IPS-18a (cell line): ENCODE results near the gene LYRM4.

Experiments
- H3K27ac ChIP-seq: one replicate; pipeline ENCODE4 v1.5.1; 2013; ENCODE audit warnings: low read length
- H3K27me3 ChIP-seq: one replicate; pipeline ENCODE4 v1.6.1; 2013; ENCODE audit warnings: mild to moderate bottlenecking, low read length; ENCODE audit not compliant: control insufficient read depth, insufficient read depth
- H3K36me3 ChIP-seq: one replicate; pipeline ENCODE4 v1.6.1; 2013; ENCODE audit warnings: low read depth, low read length; ENCODE audit not compliant: control insufficient read depth
- H3K4me1 ChIP-seq: one replicate; pipeline ENCODE4 v1.6.1; 2013; ENCODE audit warnings: low read depth, low read length; ENCODE audit not compliant: control insufficient read depth
- H3K4me3 ChIP-seq: one replicate; pipeline ENCODE4 v1.5.1; 2013; ENCODE audit warnings: low read length
- H3K9ac ChIP-seq: one replicate; pipeline ENCODE4 v1.6.1; 2013; ENCODE audit warnings: mild to moderate bottlenecking, low read length, moderate library complexity
- H3K9me3 ChIP-seq: one replicate; pipeline ENCODE4 v1.6.1; 2013; ENCODE audit warnings: low read depth, low read length; ENCODE audit not compliant: control insufficient read depth

LYRM4 gene

DNA sequence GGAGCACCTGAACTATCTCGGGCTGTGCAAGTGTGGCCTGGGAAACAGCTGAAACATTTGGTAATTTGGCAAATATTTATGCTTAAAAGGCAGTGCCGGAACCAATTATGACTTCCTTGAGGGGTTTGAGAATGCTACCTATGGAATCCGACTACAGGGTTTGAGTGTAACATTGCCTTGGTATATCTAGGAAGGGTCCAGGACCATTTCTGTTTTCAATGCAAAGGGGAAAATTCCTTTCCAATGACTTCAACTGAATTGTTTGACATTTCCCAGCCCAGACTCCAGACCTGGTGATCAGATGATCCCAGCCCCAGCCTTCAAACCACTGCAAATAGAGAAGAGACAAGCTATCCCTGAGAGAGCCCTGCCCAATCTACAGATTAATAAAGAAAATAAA lies 180.2 kb downstream of the LYRM4 start:
- Histone ChIP-seq H3K4me3 (no peak overlapping the region), H3K9ac (no peak overlapping the region), H3K9me3 (no peaks in the 10 kb centered on the region), H3K27me3 (peaks cover 43% of the 10 kb centered on the region), H3K27ac (no peak overlapping the region), H3K4me1 (no peaks in the 10 kb centered on the region), H3K36me3 (no peaks in the 10 kb centered on the region)

DNA sequence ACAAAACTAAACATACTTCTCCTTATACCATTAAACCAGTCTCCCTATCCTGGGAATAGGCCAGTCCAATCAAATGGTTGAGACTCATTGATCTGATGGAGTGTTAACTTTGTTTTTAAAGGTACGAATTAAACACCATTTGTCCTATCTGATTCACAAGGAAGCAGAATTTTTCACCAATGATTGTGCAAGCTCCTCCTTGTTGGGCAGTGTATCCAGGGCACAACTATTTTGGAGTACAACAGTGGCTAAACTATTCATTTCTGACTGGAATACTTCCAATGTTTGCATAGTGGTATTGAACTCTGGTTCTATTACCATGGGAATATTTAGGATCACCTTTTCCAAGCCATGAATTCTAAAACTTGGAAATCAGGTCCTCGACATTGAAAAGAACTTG lies 181.1 kb downstream of the LYRM4 start:
- no peak overlapping the region for H3K9ac ChIP-seq
- no peak overlapping the region for H3K4me3 ChIP-seq
- H3K27me3 ChIP-seq: peaks cover 34% of the 10 kb centered on the region
- no peaks in the 10 kb centered on the region for H3K4me1 ChIP-seq
- no peaks in the 10 kb centered on the region for H3K9me3 ChIP-seq
- no peak overlapping the region for H3K27ac ChIP-seq
- H3K36me3 ChIP-seq: no peaks in the 10 kb centered on the region

DNA sequence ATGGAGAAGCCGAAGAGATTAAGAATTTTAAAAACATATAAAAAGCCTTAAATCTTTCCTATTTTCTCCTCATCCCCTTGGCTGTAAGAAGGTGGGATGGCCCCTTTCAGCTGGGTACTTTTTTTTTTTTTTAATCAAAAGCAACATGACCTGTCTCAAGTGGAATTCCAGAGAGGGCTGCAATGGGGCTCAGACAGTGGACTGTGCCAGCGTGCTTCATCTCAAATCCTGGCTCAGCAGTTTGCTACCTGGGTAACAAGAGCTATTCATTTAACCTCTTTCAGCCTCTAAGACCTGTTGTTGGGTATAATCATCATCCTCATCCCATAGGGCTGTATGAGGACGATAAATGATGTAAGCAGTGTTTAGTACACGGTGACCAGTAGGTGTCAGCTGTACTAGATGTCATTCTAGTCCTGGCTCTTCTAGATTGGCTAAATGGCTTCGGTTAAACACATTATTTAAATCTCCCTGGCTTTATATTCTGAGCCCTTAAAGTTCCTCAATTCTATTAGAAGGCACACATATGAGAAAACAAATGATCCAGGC lies 182.6 kb downstream of the LYRM4 start:
- Histone ChIP-seq H3K27me3 (peaks cover 20% of the 10 kb centered on the region), H3K27ac (no peak overlapping the region), H3K4me1 (no peaks in the 10 kb centered on the region)

DNA sequence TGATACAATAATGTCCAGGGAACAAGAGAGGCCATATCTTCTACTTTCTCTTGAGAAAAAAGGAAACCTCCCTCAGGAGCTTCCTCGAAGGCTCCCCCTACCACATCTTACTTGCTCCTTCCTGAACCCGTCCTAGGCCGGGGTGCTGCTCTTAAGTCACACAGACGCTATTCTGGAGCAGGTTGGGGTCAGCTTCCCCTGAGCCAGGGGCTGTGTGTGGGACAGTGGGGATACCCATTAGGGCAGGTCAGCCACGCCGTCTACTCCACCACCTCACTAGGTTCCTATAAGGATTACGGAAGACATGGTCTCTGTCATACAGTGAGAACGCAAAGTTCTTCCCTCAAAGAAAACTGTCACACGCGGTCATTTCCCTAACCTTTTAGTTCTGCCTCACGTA lies 183.8 kb downstream of the LYRM4 start:
- Histone ChIP-seq H3K9me3 (no peaks in the 10 kb centered on the region), H3K36me3 (no peaks in the 10 kb centered on the region), H3K27ac (no peak overlapping the region), H3K9ac (no peak overlapping the region), H3K4me1 (no peaks in the 10 kb centered on the region), H3K4me3 (no peak overlapping the region), H3K27me3 (peaks cover 7% of the 10 kb centered on the region)

More for the DNA sequence above, 182.6 kb downstream of the LYRM4 start:
- Histone ChIP-seq H3K9ac (no peak overlapping the region), H3K4me3 (no peak overlapping the region), H3K36me3 (no peaks in the 10 kb centered on the region), H3K9me3 (no peaks in the 10 kb centered on the region)

DNA sequence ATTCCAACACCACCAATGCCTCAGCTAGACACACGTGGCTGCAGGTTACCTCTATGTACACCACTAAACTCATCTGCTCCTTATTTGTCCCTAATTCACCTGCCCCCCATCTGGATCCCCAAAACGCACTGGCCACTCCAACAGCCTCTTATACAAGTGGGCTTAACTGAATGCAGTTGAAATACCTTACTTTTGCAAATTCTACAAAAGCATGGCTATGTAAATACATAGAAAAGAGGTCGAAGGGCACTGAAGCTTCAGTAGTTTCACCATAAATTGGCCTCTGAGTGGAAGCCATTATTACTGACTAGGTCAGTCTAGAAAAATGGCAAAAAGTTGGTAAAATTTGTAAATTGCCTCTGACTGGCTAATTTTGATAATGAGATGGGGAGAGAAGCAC lies 186.8 kb downstream of the LYRM4 start:
- Histone ChIP-seq H3K36me3 (no peaks in the 10 kb centered on the region), H3K4me3 (no peak overlapping the region), H3K9me3 (no peaks in the 10 kb centered on the region), H3K9ac (no peak overlapping the region), H3K4me1 (no peaks in the 10 kb centered on the region), H3K27me3 (no peaks in the 10 kb centered on the region), H3K27ac (no peak overlapping the region)

DNA sequence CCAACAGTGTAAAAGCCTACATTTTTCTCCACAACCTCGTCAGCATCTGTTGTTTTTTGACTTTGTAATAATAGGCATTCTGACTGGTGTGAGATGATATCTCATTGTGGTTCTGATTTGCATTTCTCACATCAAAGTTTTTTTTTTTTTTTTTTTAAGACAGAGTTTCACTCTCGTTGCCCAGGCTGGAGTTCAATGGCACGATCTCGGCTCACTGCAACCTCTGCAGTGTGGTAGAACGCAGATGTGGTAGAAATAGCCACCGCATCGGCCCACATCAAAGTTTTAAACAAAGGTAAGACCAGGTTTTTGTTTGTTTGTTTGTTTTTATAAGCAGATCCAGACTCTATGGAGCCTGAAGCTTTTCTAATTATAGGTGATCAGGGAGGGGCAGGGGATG lies 188.3 kb downstream of the LYRM4 start:
- no peaks in the 10 kb centered on the region for H3K36me3 ChIP-seq
- no peak overlapping the region for H3K4me3 ChIP-seq
- no peak overlapping the region for H3K9ac ChIP-seq
- no peaks in the 10 kb centered on the region for H3K27me3 ChIP-seq
- H3K4me1 ChIP-seq: no peaks in the 10 kb centered on the region
- H3K9me3 ChIP-seq: no peaks in the 10 kb centered on the region
- H3K27ac ChIP-seq: no peak overlapping the region

DNA sequence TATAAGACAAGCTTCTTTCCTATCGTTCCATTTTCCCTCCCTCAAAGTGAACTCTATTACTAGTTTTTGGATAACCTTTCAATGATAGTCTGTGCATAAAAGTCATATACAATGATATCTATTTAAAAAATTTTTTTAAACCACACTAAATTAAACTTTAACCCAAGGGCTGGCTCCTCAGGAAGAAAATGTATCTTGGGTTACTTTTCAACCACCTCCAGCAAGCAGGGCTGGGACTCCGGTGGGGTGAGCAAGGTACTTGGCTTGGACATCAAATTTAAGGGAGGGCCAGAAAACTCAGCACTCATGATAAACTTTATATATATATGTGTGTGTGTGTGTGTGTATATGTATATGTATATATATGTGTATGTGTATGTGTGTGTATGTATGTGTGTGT lies 189.5 kb downstream of the LYRM4 start:
- H3K9me3 ChIP-seq: no peaks in the 10 kb centered on the region
- no peak overlapping the region for H3K4me3 ChIP-seq
- no peak overlapping the region for H3K27ac ChIP-seq
- H3K9ac ChIP-seq: no peak overlapping the region
- no peaks in the 10 kb centered on the region for H3K27me3 ChIP-seq
- H3K4me1 ChIP-seq: no peaks in the 10 kb centered on the region
- H3K36me3 ChIP-seq: no peaks in the 10 kb centered on the region

DNA sequence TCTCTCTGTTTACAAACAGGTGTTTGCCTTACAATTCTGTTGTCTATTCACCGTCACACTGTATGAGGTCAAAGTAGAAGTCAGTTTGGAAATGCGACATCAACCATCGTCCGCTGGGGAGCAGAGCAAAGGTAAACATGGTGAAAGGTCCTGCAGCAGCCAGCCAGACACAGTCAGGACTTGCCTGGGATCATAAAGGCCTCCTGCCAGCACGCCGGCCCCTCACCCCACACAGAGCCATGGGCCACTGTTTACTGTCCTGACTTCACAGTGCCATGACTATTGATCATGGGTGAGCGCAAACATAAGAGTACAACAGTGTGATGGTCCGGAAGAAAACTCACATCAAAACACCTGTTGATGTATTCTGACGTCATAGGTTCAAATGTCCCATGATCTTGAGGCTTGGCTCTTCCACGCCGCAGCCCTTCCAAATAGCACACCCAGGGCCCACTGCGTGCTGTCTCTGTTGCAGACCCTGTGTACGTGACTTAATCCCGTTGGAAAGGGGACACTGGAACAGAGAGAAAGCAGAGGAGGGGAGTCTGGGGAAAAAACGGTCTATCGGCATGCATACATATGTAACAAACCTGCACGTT lies 192.5 kb downstream of the LYRM4 start:
- Histone ChIP-seq H3K4me1 (no peaks in the 10 kb centered on the region), H3K27me3 (no peaks in the 10 kb centered on the region)

DNA sequence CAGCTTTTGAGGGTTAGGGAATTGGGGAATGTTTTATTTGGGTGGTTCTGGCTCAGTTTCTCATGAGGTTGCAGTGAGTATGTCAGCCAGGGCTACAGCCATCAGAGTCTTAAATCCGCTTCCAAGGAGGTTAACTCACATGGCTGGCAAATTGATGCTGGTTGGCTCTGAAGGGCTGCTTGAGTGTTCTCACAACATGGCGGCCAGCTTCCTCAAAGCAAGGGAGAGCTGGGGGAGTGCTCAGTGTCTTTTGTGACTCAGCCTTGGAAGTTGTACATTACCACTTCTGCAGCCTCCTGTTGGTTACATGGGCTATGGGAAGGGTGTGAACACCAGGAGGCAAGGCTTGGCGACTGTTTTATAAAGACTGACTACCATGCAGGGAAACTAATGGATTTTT lies 193.4 kb downstream of the LYRM4 start:
- Histone ChIP-seq H3K27ac (no peak overlapping the region), H3K27me3 (no peaks in the 10 kb centered on the region), H3K4me1 (no peaks in the 10 kb centered on the region), H3K9me3 (no peaks in the 10 kb centered on the region), H3K9ac (no peak overlapping the region), H3K36me3 (no peaks in the 10 kb centered on the region), H3K4me3 (no peak overlapping the region)

More for the DNA sequence above, 192.5 kb downstream of the LYRM4 start:
- H3K36me3 ChIP-seq: no peaks in the 10 kb centered on the region
- no peak overlapping the region for H3K27ac ChIP-seq
- H3K9ac ChIP-seq: no peak overlapping the region
- no peaks in the 10 kb centered on the region for H3K9me3 ChIP-seq
- H3K4me3 ChIP-seq: no peak overlapping the region

DNA sequence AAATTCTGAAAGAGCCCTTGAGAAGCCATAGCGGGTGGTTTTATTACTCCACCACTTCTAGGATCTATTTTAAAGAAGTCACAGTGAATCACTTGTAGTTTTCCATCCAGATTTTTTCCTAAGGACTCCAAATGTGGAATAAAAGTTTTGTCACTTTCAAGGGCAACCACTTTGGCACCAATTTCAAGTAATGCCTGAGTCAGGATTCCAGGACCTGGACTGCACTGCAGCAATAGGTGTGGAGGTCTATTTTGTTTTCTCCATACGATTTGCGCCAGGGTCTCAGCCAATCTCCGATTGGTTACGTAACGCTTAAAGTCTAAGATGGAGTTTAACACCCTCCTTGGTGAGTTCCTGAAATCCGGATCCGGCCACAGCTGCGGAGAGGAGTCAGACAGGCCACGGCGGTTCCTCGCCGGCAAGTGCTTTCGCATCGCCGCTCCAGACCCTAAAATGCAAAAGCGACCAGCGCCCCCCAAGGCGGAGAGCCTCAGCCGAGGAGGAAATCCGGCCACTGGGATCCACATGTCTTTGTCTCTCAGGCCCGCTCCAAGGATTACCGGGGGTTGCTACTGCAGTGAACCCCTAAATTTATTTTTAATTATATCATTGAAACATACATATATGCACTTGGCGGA lies 194.2 kb downstream of the LYRM4 start:
- Histone ChIP-seq H3K27me3 (no peaks in the 10 kb centered on the region), H3K4me1 (no peaks in the 10 kb centered on the region), H3K36me3 (no peaks in the 10 kb centered on the region), H3K4me3 (no peak overlapping the region), H3K9me3 (no peaks in the 10 kb centered on the region), H3K9ac (no peak overlapping the region), H3K27ac (no peak overlapping the region)

DNA sequence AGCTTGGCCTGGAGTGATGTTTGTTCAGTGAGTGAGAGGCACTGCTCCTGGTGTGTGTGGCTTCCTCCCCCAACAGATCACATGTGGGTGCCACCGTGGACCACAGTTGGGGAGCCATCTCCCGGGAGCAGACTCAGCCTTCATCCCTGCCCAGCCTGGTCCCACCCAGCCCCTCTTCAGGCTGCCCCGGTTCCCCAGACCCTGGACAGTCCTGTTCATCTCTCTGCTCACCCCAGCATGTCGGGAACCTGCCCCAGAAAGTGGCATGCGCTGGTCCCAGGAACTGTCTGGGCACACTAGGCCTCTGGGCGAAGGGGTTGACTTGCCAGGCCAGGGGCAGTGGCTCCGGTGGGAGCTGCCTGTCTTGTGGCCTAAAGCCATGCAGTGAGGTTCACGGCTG lies 197.1 kb downstream of the LYRM4 start:
- Histone ChIP-seq H3K4me1 (no peaks in the 10 kb centered on the region), H3K9me3 (no peaks in the 10 kb centered on the region), H3K27me3 (no peaks in the 10 kb centered on the region), H3K9ac (no peak overlapping the region), H3K4me3 (no peak overlapping the region), H3K36me3 (no peaks in the 10 kb centered on the region), H3K27ac (no peak overlapping the region)

DNA sequence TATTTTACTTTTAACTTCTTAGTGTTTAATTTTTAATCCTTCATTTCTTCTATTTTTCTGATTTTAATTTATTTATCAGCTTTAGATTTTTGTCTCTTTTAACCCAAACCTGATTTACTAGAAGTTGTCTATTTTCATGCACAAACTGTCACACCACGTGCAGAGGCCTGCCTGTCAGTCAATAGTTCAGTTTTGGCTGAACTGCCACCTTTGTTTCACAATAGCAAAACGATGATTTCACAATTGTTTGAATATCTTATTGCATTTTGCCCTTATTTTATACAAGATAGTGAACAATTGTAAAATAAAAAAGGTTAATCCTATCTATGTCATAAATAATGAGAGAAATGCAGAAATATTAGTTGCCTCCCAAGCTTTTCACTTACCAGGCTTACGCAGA lies 199.6 kb downstream of the LYRM4 start:
- H3K4me3 ChIP-seq: no peak overlapping the region
- H3K9ac ChIP-seq: no peak overlapping the region
- H3K27ac ChIP-seq: no peak overlapping the region
- H3K36me3 ChIP-seq: no peaks in the 10 kb centered on the region
- no peaks in the 10 kb centered on the region for H3K9me3 ChIP-seq
- H3K4me1 ChIP-seq: no peaks in the 10 kb centered on the region
- no peaks in the 10 kb centered on the region for H3K27me3 ChIP-seq
